Measurements from ENCODE around the gene SLC28A2.

Gene SLC28A2

DNA sequence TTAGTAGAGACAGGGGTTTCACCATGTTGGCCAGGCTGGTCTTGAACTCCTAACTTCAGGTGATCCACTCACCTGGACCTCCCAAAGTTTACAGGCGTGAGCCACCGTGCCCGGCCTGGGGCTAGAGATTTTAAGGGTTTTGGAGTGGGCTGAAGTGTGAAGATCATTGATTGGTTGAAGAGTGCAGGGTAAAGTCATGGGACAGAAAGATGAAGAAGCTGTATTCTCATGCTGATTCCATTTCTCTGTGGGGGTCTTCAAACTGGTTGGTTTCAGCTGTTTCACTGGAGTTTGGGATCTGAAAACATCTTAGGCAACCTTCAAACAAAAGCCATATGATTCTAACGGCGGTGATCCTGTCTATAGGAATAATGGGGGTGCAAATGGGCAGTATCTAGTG, 74.2 kb downstream of the SLC28A2 start:
- DNase-seq (ENCODE audit: low read depth, low spot score) = no peak

DNA sequence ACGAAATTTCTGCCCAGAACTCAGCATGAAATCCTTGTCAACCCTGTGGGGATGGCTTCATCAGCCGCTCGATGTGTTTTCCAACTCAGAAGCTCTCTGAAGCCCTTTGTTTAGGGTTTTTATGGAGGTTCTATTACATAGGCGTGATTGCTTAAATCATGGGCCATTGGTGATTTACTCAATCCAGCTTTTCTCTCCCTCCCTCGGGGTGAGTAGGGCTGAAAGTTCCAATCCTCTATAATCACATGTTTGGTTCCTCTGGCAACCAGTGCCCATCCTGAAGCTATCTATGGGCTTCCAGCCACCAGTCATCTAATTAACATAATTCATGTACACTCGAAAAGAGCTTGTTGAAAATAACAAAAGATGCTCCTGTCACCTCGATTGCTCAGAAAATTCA, 74.7 kb downstream of the SLC28A2 start:
- no peak for DNase-seq (ENCODE audit: low read depth, low spot score)

Data from activated naive CD8-positive, alpha-beta T cell treated with anti-CD3 and anti-CD28 coated beads, Interleukin-2, amount 50 U/mL, for 16 hours (primary cell).